Lower lobe of right lung (tissue), 2 donors: ENCODE measurements around the gene CEBPZ. TPM values are rescaled to one million over a fixed set of nuclear protein-coding genes. Genes with fewer than 3 reads are reported as not detected.
A peak's percentile ranks its signal among the peaks of the same experiment; 100 is the strongest.

ENCODE experiments used
- ATAC-seq, 2 donors: fragments of 200-7000 bp; cut with Tn5 transposase; one replicate each; pipeline ENCODE4 v1.9.1; 2020 to 2022; ENCODE audit warnings: mild to moderate bottlenecking in 2 of 2, moderate library complexity in 2 of 2
- DNase-seq: peaks from one replicate; pipeline ENCODE4 v3.0.0-alpha.2; 2020
- H3K27ac ChIP-seq: fragments of 200-600 bp; one replicate; pipeline ENCODE4 v1.8.0; 2022
- H3K27me3 ChIP-seq: fragments of 200-600 bp; one replicate; pipeline ENCODE4 v1.8.0; 2022; ENCODE audit warnings: low read depth
- H3K36me3 ChIP-seq: fragments of 200-600 bp; one replicate; pipeline ENCODE4 v1.8.0; 2022; ENCODE audit warnings: mild to moderate bottlenecking
- H3K4me1 ChIP-seq: fragments of 200-600 bp; one replicate; pipeline ENCODE4 v1.8.0; 2022
- H3K4me3 ChIP-seq: fragments of 200-600 bp; one replicate; pipeline ENCODE4 v1.8.0; 2022; ENCODE audit warnings: mild to moderate bottlenecking
- H3K9me3 ChIP-seq: fragments of 200-600 bp; one replicate; pipeline ENCODE4 v1.8.0; 2022
- intact Hi-C: fragments of 100-400 bp; cut with DNase I; formaldehyde crosslinking; loops from one replicate; pipeline ENCODE4 v1.11.0; 2022
- long read RNA-seq: library from polyadenylated mRNA; unstranded; transcript quantifications from one replicate; pipeline ENCODE4 v2.0.0, GENCODE V29; 2021
- total RNA-seq: library from RNA; stranded (reverse); fragmentation: NEBNext Ultra II Directional; extraction: Animal tissue kit (Norgen Biotek cat#: 25700); gene quantifications from one replicate; pipeline ENCODE4 v1.2.1, GENCODE V29; 2021
- TF ChIP-seq, protein P1 (sequence below): fragments of 200-600 bp; IDR thresholded peaks from one replicate; pipeline ENCODE4 v1.8.0; 2022; ENCODE audit warnings: antibody characterized with exemption, mild to moderate bottlenecking
- donor health status: DM: no; HTN: yes; CAD: no; lungs with severe emphysema.

The CEBPZ gene, protein sequence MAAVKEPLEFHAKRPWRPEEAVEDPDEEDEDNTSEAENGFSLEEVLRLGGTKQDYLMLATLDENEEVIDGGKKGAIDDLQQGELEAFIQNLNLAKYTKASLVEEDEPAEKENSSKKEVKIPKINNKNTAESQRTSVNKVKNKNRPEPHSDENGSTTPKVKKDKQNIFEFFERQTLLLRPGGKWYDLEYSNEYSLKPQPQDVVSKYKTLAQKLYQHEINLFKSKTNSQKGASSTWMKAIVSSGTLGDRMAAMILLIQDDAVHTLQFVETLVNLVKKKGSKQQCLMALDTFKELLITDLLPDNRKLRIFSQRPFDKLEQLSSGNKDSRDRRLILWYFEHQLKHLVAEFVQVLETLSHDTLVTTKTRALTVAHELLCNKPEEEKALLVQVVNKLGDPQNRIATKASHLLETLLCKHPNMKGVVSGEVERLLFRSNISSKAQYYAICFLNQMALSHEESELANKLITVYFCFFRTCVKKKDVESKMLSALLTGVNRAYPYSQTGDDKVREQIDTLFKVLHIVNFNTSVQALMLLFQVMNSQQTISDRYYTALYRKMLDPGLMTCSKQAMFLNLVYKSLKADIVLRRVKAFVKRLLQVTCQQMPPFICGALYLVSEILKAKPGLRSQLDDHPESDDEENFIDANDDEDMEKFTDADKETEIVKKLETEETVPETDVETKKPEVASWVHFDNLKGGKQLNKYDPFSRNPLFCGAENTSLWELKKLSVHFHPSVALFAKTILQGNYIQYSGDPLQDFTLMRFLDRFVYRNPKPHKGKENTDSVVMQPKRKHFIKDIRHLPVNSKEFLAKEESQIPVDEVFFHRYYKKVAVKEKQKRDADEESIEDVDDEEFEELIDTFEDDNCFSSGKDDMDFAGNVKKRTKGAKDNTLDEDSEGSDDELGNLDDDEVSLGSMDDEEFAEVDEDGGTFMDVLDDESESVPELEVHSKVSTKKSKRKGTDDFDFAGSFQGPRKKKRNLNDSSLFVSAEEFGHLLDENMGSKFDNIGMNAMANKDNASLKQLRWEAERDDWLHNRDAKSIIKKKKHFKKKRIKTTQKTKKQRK
- total RNA-seq = 45.3 TPM
- long read RNA-seq, transcript CEBPZ-201 (16 exons, 3,463 nt) = major isoform, 57 of 97 reads
- long read RNA-seq, partial matches to known transcripts = 17 of 97 reads
- long read RNA-seq, other reads (novel, unspliced or antisense) = 23 of 97 reads

DNA sequence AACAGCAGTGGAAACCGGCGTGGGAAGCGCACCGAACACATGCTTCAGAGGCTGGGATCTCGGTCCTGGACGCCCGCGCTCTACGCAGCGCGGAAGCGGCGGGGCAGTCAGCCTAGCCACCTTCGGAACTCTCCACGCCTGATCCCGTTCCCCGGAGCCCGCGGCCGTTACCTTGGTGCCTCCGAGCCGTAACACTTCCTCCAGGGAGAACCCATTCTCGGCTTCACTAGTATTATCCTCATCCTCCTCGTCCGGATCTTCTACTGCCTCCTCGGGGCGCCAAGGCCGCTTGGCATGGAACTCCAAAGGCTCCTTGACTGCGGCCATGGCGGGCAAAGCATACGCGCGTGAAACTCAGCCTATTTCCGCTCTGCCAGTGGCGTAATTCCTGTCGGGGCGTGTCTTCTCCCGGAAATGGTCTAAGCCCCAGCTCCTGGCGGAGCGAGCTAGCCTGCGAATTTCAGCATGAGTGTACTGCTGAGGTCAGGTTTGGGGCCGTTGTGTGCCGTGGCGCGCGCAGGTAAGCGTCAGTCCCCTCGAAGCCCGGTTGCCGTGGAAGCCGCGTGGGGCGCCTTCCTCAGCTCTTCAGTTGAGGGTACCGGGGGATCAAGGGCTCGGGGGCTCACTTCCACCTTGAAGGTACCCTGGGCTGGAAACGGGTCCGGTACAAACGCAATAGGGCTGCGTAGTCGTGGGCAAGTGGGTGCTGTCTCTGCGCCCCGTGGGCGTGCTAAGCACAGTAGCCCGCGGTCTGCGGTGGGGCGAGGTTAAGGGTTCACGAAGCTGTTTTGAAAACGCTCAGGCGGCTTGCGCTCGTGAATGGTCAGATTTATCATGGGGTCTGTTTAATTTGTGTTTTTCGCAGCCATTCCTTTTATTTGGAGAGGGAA is at the start of gene CEBPZ, which contains the start of gene NDUFAF7:
Gene CEBPZ, minus strand, starts transcription at position 356 of the 890 bp plus-strand sequence. Its CDS starts 29 bp downstream, at position 327.
Gene NDUFAF7, plus strand, starts transcription at position 418 of the 890 bp plus-strand sequence. Its CDS starts 48 bp downstream, at position 466.
- intact Hi-C loops = no loop called here

DNA sequence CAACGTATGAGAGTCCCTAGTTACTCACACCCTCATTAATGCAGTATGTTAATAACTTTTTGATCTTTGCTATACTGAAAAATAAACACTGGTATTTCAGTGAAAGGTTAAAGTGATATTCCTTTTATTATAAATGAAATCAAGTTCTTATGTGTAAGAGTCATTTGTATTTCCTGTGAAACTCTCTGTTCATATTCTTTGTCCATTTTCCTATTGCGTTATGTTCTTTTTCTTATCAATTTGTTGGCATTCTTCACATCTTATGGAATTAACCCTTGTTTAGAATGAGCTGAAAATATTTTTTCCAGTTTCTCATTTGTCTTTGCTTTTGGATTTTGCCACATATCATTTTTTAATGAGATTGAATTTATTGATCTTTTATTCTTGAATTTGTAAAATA is 44.9 kb upstream of the CEBPZ start:
- Histone ChIP-seq H3K36me3 (peaks cover 92% of the 10 kb centered on the region), H3K27me3 (no peaks in the 10 kb centered on the region), H3K27ac (no peak overlapping the region), H3K4me1 (no peaks in the 10 kb centered on the region), H3K4me3 (no peak overlapping the region), H3K9me3 (no peaks in the 10 kb centered on the region)
- TF ChIP-seq, protein P1, sequence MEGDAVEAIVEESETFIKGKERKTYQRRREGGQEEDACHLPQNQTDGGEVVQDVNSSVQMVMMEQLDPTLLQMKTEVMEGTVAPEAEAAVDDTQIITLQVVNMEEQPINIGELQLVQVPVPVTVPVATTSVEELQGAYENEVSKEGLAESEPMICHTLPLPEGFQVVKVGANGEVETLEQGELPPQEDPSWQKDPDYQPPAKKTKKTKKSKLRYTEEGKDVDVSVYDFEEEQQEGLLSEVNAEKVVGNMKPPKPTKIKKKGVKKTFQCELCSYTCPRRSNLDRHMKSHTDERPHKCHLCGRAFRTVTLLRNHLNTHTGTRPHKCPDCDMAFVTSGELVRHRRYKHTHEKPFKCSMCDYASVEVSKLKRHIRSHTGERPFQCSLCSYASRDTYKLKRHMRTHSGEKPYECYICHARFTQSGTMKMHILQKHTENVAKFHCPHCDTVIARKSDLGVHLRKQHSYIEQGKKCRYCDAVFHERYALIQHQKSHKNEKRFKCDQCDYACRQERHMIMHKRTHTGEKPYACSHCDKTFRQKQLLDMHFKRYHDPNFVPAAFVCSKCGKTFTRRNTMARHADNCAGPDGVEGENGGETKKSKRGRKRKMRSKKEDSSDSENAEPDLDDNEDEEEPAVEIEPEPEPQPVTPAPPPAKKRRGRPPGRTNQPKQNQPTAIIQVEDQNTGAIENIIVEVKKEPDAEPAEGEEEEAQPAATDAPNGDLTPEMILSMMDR = no peak
- intact Hi-C loops = no loop called here
- DNase-seq (no peak), ATAC-seq (no peak)

More for the DNA sequence above, at the start of gene CEBPZ, which contains the start of gene NDUFAF7:
- Histone ChIP-seq H3K36me3 (peaks cover 37% of the 10 kb centered on the region), H3K4me1 (peaks cover 25% of the 10 kb centered on the region), H3K27ac (peak within 1 kb of the TSS; percentile 94), H3K4me3 (peak within 1 kb of the TSS; percentile 87), H3K27me3 (no peaks in the 10 kb centered on the region), H3K9me3 (no peaks in the 10 kb centered on the region)
- DNase-seq (peak; percentile 93), ATAC-seq (peak; percentile 98 to 99)
- TF ChIP-seq, protein P1 = no peak

DNA sequence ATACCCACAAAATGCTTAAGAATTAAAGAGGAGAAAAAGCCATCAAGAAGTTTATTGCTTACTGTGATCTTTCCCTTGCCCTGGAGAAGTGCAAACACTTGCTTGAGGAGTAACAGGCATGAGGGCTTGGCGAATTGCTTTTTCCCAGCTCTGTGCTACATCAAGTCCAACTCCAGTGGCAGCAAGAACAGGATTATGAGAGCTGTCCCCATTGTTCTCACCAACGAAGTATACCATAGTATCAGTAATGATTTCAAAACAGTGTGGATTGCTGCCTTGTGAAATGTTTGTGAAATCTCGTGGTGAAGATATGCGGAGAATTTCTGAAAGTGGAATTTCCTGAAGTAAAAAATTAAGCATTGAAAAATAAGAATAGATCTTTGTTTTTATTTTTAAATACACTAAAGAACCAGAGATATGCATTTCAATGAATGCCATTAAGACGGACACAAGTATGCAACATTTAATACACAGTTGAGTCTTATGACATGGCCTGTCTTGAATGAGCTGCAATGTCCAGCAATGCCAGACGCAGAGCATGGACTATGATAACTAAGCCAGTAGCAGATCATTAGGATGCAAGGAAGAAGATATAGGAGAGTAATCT is 43.1 kb upstream of the CEBPZ start:
- DNase-seq (no peak), ATAC-seq (no peak)
- intact Hi-C loops = no loop called here
- H3K27ac ChIP-seq = no peak overlapping the region
- H3K4me1 ChIP-seq = no peaks in the 10 kb centered on the region
- no peaks in the 10 kb centered on the region for H3K9me3 ChIP-seq
- TF ChIP-seq, protein P1 = no peak
- H3K27me3 ChIP-seq = no peaks in the 10 kb centered on the region
- no peak overlapping the region for H3K4me3 ChIP-seq
- peaks cover 92% of the 10 kb centered on the region for H3K36me3 ChIP-seq

DNA sequence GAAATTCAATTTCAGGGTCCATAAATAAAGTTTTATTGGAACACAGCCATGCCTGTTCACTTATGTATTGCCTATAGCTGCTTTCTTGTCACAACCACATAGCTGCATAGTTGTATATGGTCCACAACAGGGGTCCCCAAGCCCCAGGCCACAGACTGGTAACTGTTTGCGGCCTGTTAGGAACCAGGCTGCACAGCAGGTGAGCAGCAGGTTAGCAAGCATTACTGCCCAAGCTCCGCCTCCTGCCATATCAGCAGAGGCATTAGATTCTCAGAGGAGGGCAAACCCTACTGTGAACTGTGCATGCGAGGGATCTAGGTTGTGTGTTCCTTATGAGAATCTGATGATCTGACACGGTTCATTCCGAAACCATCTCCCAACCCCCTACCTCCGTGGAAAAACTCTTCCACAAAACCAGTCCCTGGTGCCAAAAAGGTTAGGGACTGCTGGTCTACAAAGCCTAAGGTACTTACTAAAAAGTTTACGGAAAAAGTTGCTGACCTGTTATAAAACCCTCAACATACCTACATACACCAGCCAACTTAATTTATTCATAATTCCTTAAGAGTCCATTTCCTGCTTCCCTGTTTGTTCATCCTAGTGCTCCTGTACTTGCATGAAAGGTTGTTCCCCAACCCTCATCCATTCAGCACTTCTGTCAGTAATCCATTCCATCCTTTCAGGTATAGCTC is 40.1 kb upstream of the CEBPZ start:
- H3K9me3 ChIP-seq = no peaks in the 10 kb centered on the region
- H3K36me3 ChIP-seq = peaks cover 98% of the 10 kb centered on the region
- intact Hi-C loops = no loop called here
- no peaks in the 10 kb centered on the region for H3K27me3 ChIP-seq
- H3K4me1 ChIP-seq = no peaks in the 10 kb centered on the region
- H3K27ac ChIP-seq = no peak overlapping the region
- no peak for DNase-seq
- TF ChIP-seq, protein P1 = no peak
- no peak overlapping the region for H3K4me3 ChIP-seq
- no peak for ATAC-seq
